AG04449 (cell line): Measurements from ENCODE around the gene P2RY6.
A peak's percentile ranks its signal among the peaks of the same experiment; 100 is the strongest.

Experiments
- CTCF ChIA-PET: fragments of 350-600 bp; formaldehyde crosslinking; extraction: SDS; loops from one replicate; lab custom pipeline; 2021; ENCODE audit warnings: antibody characterized with exemption; lab: Yijun Ruan, JAX
- POLR2A ChIA-PET: fragments of 400-600, 350-600 bp; formaldehyde crosslinking; extraction: SDS; loops from one replicate; lab custom pipeline; 2020; ENCODE audit warnings: antibody characterized with exemption, inconsistent platforms; lab: Yijun Ruan, JAX
- DNase-seq: peaks from one replicate; pipeline ENCODE4 v3.0.0-alpha.2; 2010; ENCODE audit warnings: low read depth, low spot score
- H3K4me3 ChIP-seq: 2 replicates; pipeline ENCODE4 v1.5.1; 2011; ENCODE audit warnings: low read depth, mild to moderate bottlenecking, control low read depth, low read length
- TF ChIP-seq, protein P1 (sequence below): IDR thresholded peaks from one replicate; pipeline ENCODE4 v1.5.1; 2011; ENCODE audit warnings: mild to moderate bottlenecking, moderate library complexity, low read length, control low read depth, inconsistent platforms; ENCODE audit not compliant: insufficient read depth; ENCODE audit errors: missing control alignments

The P2RY6 gene

DNA sequence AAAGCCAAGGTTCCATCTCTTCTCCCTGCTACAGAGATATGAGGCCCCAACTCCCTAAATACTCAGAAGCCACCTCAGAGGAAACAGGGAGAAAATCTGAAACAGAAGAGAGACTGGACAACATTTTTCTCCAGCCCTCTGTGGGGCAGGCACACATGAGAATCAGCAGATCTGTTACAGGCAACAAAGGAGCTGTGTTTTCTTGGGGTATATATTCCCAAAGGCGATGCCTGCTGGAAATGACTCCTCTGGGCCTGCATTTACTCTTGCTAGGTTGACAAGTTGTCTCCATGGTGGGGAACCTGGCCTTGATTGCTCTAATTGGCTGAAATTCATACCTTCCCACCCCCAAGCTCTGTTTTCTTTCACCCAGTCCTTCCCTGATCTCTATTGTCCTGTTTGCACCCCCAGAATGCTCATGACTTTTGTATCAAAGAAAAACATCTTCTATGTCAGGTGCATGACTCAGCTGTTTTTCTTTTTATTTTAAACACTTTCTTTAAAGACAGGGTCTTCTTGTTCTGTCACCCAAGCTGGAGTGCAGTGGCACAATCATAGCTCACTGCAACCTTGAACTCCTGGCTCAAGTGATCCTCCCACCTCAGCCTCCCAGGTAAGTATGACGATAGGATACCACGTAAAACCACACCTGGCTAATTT, 23.5 kb upstream of the P2RY6 start:
- CTCF ChIA-PET = interaction anchor here (0.6 to 1.6 kb wide), 4 partner anchors 8 to 41 kb away, joined by 3 to 6 read pairs (median 4); no protein-coding TSS in a partner anchor
- POLR2A ChIA-PET = no interaction called here
- TF ChIP-seq, protein P1, sequence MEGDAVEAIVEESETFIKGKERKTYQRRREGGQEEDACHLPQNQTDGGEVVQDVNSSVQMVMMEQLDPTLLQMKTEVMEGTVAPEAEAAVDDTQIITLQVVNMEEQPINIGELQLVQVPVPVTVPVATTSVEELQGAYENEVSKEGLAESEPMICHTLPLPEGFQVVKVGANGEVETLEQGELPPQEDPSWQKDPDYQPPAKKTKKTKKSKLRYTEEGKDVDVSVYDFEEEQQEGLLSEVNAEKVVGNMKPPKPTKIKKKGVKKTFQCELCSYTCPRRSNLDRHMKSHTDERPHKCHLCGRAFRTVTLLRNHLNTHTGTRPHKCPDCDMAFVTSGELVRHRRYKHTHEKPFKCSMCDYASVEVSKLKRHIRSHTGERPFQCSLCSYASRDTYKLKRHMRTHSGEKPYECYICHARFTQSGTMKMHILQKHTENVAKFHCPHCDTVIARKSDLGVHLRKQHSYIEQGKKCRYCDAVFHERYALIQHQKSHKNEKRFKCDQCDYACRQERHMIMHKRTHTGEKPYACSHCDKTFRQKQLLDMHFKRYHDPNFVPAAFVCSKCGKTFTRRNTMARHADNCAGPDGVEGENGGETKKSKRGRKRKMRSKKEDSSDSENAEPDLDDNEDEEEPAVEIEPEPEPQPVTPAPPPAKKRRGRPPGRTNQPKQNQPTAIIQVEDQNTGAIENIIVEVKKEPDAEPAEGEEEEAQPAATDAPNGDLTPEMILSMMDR = no peak

DNA sequence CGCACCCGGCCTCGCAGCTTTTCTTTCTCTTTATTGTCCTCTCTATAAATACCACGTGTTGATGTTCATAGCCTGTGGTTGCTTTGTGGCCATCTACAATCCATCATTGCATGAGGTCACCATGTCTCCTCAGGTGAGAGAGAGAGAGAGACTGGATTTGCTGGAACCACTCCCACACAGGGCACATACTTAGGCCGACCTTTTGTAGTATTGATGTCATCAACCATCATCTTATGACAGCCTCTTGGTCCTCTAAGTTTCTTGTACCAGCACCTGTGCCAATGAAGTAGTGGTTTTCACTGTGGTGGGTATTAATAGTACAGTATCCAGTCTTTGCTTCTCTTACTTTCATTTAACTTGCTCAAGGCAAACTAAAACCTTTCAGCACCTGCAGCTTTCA, 22.8 kb upstream of the P2RY6 start:
- no peak overlapping the region for H3K4me3 ChIP-seq
- no peak for DNase-seq
- ChIA-PET POLR2A (no interaction called here), CTCF (interaction anchor here (0.9 to 1.6 kb wide), 3 partner anchors 9 to 40 kb away, joined by 3 to 6 read pairs (median 4); no protein-coding TSS in a partner anchor)
- TF ChIP-seq, protein P1 = no peak

More for the DNA sequence above, 23.5 kb upstream of the P2RY6 start:
- no peak for DNase-seq
- H3K4me3 ChIP-seq = no peak overlapping the region

- no peak for DNase-seq
- TF ChIP-seq, protein P1 = no peak
- ChIA-PET POLR2A (no interaction called here), CTCF (no interaction called here)
- H3K4me3 ChIP-seq = no peak overlapping the region
These were observed 22.0 kb upstream of the P2RY6 start for GRCh38 chr11:73249853-73250783.

DNA sequence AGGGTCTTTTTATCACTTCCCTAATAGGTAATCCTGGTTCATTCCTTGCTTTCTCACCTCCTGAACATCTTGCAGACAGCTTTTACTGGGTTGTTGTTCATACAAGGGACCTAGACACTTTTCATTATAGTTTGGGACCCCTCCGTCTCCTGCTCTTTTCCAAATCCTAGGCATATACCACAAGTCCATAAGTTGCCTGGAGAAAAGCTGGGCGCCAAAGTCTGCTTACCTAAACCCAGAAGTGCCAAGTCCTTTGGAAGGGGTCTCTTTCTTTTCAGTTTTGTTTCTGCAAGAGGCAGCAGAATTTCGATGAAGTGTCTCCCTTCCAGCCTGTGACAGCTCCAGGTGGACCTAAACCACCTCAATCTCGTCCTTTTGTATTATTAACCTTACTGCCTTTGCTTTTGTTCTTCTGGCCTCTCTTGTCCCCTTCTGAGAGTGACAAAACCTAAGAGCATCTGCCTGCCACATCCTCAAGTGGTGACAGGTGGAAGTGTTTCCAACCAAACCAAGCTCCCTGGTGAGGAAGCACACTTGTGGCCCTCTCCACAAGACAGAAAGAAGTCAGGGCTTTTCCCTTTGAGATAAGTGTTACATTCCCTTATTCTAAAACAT, 19.5 kb upstream of the P2RY6 start:
- DNase-seq = no peak
- TF ChIP-seq, protein P1 = no peak
- CTCF ChIA-PET = interaction anchor here (1.0 to 1.8 kb wide), 5 partner anchors 9 to 66 kb away, joined by 3 to 18 read pairs (median 5); no protein-coding TSS in a partner anchor
- no peak overlapping the region for H3K4me3 ChIP-seq
- POLR2A ChIA-PET = no interaction called here

- peak; percentile 93 for DNase-seq
- ChIA-PET CTCF (interaction anchor here (0.7 to 3.5 kb wide), 22 partner anchors 9 to 535 kb away, joined by 3 to 31 read pairs (median 4); partner anchors contain the start of genes FCHSD2 and P2RY6), POLR2A (interaction anchor here (0.9 to 1.1 kb wide), 6 partner anchors 10 to 444 kb away, joined by 3 to 7 read pairs (median 3); no protein-coding TSS in a partner anchor)
- TF ChIP-seq, protein P1 = no peak
- H3K4me3 ChIP-seq = peak overlapping the region; percentile 6; the same call in 1 of the 2 replicates
These were observed 14.6 kb upstream of the P2RY6 start for GRCh38 chr11:73257342-73258103.
